MCF 10A (cell line): Measurements from ENCODE around the gene ACAA2. TPM values are rescaled to one million over a fixed set of nuclear protein-coding genes. Genes with fewer than 3 reads are reported as not detected.

Experiments used
- BruUV-seq: library from RNA; stranded (reverse); fragments of 400-500 nt; replicated peaks from 2 replicates; lab custom pipeline; 2021; lab: Mats Ljungman, UMichigan
- CTCF ChIA-PET: fragments of 300-600 bp; sonication (Branson Sonifier 250); formaldehyde crosslinking; extraction: SDS; loops from one replicate; lab custom pipeline; 2021; ENCODE audit warnings: antibody characterized with exemption, inconsistent platforms; lab: Yijun Ruan, JAX
- POLR2A ChIA-PET: fragments of 300-600, 350-650 bp; sonication (Branson Sonifier 250); formaldehyde crosslinking; extraction: SDS; loops from one replicate; lab custom pipeline; 2020; ENCODE audit warnings: antibody characterized with exemption, inconsistent platforms; lab: Yijun Ruan, JAX
- DNase-seq: peaks from one replicate; pipeline ENCODE4 v3.0.0-alpha.2; 2018; ENCODE audit not compliant: unreplicated experiment
- H3K27ac Mint-ChIP-seq: one replicate; pipeline ENCODE4 v1.8.0; 2022; ENCODE audit warnings: mild to moderate bottlenecking, low read depth, mixed read lengths; ENCODE audit not compliant: unreplicated experiment
- H3K27me3 Mint-ChIP-seq: one replicate; pipeline ENCODE4 v1.8.0; 2022; ENCODE audit warnings: mixed read lengths; ENCODE audit not compliant: insufficient read depth, unreplicated experiment
- H3K36me3 Mint-ChIP-seq: one replicate; pipeline ENCODE4 v1.8.0; 2022; ENCODE audit warnings: mild to moderate bottlenecking, moderate library complexity, mixed read lengths; ENCODE audit not compliant: insufficient read depth, unreplicated experiment
- H3K4me1 Mint-ChIP-seq: one replicate; pipeline ENCODE4 v1.8.0; 2022; ENCODE audit warnings: mixed read lengths; ENCODE audit not compliant: insufficient read depth, unreplicated experiment
- H3K4me3 Mint-ChIP-seq: one replicate; pipeline ENCODE4 v1.8.0; 2022; ENCODE audit warnings: mild to moderate bottlenecking, moderate library complexity, mixed read lengths; ENCODE audit not compliant: unreplicated experiment
- H3K9me3 Mint-ChIP-seq: one replicate; pipeline ENCODE4 v1.8.0; 2022; ENCODE audit warnings: mixed read lengths; ENCODE audit not compliant: unreplicated experiment
- CTCF ChIP-seq: fragments of 200-600 bp; IDR thresholded peaks from one replicate; pipeline ENCODE4 v1.8.0; 2022; ENCODE audit warnings: antibody characterized with exemption, mild to moderate bottlenecking; ENCODE audit not compliant: unreplicated experiment
- intact Hi-C: fragments of 100-400 bp; cut with micrococcal nuclease; formaldehyde crosslinking; loops from 2 replicates; pipeline ENCODE4 v1.14.1; 2022
- total RNA-seq: library from RNA; stranded (reverse); gene quantifications from 2 replicates; pipeline ENCODE4 v1.2.3, GENCODE V29; 2022

The ACAA2 gene
- total RNA-seq, 1 experiment from 2014 or later, result 84.9 TPM

- no TSS peak for BruUV-seq
- POLR2A ChIA-PET, result no interaction called here
- CTCF ChIA-PET, result no interaction called here
Observed at GRCh38 chr18:49753643-49754042, 59.7 kb downstream of the ACAA2 start.

GRCh38 chr18:49752095-49752457 is 61.3 kb downstream of the ACAA2 start:
- intact Hi-C loops, result no loop called here
- H3K27me3 Mint-ChIP-seq, result no peaks in the 10 kb centered on the region
- CTCF ChIA-PET, result no interaction called here

More at GRCh38 chr18:49753643-49754042, 59.7 kb downstream of the ACAA2 start:
- intact Hi-C loops, result no loop called here
- DNase-seq, result no peak
- H3K36me3 Mint-ChIP-seq, result no peaks in the 10 kb centered on the region
- H3K9me3 Mint-ChIP-seq, result no peaks in the 10 kb centered on the region
- no peak for TF ChIP-seq CTCF
- H3K4me3 Mint-ChIP-seq, result no peak overlapping the region
- no peak overlapping the region for H3K27ac Mint-ChIP-seq
- no peaks in the 10 kb centered on the region for H3K4me1 Mint-ChIP-seq
- no peaks in the 10 kb centered on the region for H3K27me3 Mint-ChIP-seq

GRCh38 chr18:49751427-49752094 is 61.8 kb downstream of the ACAA2 start:
- POLR2A ChIA-PET, result no interaction called here
- no peak for TF ChIP-seq CTCF
- BruUV-seq, result no TSS peak
- H3K4me1 Mint-ChIP-seq, result no peaks in the 10 kb centered on the region
- intact Hi-C loops, result no loop called here
- DNase-seq, result no peak
- no peak overlapping the region for H3K4me3 Mint-ChIP-seq
- no peaks in the 10 kb centered on the region for H3K9me3 Mint-ChIP-seq
- H3K27ac Mint-ChIP-seq, result no peak overlapping the region
- H3K36me3 Mint-ChIP-seq, result no peaks in the 10 kb centered on the region
- no peaks in the 10 kb centered on the region for H3K27me3 Mint-ChIP-seq
- CTCF ChIA-PET, result interaction anchor here (0.8 kb wide), 1 partner anchor 28 kb away, joined by 4 read pairs; no protein-coding TSS in a partner anchor

More at GRCh38 chr18:49752095-49752457, 61.3 kb downstream of the ACAA2 start:
- TF ChIP-seq CTCF, result no peak
- POLR2A ChIA-PET, result no interaction called here
- Mint-ChIP-seq H3K4me3 (no peak overlapping the region), H3K4me1 (no peaks in the 10 kb centered on the region), H3K36me3 (no peaks in the 10 kb centered on the region), H3K9me3 (no peaks in the 10 kb centered on the region), H3K27ac (no peak overlapping the region)
- no TSS peak for BruUV-seq
- DNase-seq, result no peak

- Mint-ChIP-seq H3K4me3 (no peak overlapping the region), H3K27me3 (no peaks in the 10 kb centered on the region), H3K4me1 (peaks cover 7% of the 10 kb centered on the region), H3K9me3 (no peaks in the 10 kb centered on the region), H3K27ac (no peak overlapping the region), H3K36me3 (no peaks in the 10 kb centered on the region)
- no TSS peak for BruUV-seq
- DNase-seq, result no peak
- no peak for TF ChIP-seq CTCF
- POLR2A ChIA-PET, result no interaction called here
- intact Hi-C loops, result no loop called here
- CTCF ChIA-PET, result interaction anchor here (0.5 kb wide), 1 partner anchor 109 kb away, joined by 3 read pairs; no protein-coding TSS in a partner anchor
Observed at GRCh38 chr18:49749563-49749962, 63.8 kb downstream of the ACAA2 start.
